ENCODE measurements around the gene CCDC43.
"Not testable (repeated sequence)": the region's sequence is repeated elsewhere in the genome, so short reads cannot be mapped to it uniquely, and the experiment has no call there.

DNA sequence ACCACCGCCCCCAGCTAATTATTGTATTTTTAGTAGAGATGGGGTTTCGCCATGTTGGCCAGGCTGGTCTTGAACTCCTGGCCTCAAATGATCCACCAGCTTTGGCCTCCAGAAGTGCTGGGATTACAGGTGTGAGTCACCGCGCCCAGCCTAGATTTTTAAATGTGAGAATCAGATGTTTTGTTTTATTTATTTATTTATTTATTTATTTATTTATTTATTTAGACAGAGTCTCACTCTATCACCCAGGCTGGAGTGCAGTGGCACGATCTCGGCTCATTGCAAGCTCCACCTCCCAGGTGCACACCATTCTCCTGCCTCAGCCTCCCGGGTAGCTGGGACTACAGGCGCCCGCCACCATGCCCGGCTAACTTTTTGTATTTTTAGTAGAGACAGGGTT, 10.7 kb upstream of the CCDC43 start:
- TF ChIP-seq POLR2A (IDR thresholded peaks at IDR 0.05; ENCODE audit: extremely low read depth, insufficient read length); CTCF (IDR thresholded peaks at IDR 0.05; ENCODE audit: low read depth, low read length): not testable (repeated sequence)
- TF ChIP-seq, protein P1, sequence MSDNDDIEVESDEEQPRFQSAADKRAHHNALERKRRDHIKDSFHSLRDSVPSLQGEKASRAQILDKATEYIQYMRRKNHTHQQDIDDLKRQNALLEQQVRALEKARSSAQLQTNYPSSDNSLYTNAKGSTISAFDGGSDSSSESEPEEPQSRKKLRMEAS (IDR thresholded peaks at IDR 0.05; ENCODE audit: low read depth, low read length) = not testable (repeated sequence)
